ENCODE results near the gene C12orf56.

Gene C12orf56

DNA sequence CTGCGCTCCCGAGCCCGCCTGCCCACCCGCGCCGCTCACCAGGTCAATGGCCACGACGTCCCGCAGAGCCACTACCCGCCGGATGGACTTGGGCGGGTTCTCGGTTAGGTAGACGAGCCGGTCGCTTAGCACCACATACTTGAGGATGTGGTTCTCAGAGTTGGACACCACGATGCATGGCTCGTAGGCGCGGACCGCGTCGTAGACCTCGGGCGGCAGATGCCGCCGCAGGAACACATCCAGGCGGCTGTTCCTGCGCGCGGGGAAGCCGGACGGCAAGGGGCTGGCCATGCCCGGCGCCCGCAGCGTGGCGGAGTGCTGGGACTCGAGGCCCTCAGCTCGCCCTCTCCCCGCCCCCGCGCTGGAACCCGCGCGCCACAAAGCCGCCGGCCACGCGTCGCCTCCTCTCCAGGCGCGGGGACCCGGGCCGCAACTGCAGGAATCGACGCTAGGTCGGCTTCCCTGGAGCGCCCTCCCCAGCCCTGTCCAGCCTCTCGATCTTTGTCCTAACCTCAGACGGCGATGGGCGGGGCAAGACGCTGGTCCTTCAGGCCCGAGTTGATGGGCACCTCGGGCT lies at the start of gene C12orf56:
Gene C12orf56 (minus strand): TSS at position 484 of the 577 bp plus-strand sequence. CDS start 193 bp downstream, at position 291.
- no peak for DNase-seq (ENCODE audit: low spot score)

GRCh38 chr12:64440100-64440499 lies 49.5 kb upstream of the C12orf56 start:
- DNase-seq (ENCODE audit: low spot score) = no peak

DNA sequence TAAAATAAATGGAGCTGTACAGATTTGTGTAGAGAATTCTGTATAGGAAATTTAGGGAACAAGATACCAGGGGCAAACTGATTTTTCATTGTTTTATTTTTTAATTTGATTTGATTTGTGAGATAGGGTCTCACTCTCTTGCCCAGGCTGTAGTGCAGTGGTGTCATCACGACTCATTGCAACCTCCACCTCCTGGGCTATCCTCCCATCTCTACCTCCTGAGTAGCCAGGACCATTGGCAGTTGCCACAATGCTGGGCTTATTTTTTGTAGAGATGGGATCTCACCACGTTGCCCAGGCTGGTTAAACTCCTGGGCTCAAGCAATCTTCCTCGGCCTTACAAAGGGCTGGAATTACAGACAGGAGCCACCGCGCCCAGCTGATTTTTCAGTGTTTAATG lies 43.4 kb upstream of the C12orf56 start:
- DNase-seq (ENCODE audit: low spot score) = no peak

GRCh38 chr12:64431791-64432190 lies 41.2 kb upstream of the C12orf56 start:
- DNase-seq (ENCODE audit: low spot score) = no peak

DNA sequence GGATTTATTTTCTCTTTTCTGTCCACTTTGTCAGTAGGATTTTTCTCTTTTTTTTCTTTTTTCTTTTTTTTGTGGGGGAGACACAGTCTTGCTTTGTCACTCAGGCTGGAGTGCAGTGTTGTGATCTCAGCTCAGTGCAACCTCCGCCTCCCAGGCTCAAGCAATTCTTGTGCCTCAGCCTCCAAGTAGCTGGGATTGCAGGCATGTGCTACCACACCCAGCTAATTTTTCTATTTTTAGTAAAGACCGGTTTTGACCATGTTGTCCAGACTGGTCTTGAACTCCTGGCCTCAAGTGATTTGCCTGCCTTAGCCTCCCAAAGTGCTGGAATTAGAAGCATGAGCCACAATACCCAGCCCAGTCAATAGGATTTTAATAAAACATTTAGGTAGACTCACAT lies 40.3 kb upstream of the C12orf56 start:
- no peak for DNase-seq (ENCODE audit: low spot score)

- no peak for DNase-seq (ENCODE audit: low spot score)
These were observed 38.4 kb upstream of the C12orf56 start for GRCh38 chr12:64428956-64429355.

DNA sequence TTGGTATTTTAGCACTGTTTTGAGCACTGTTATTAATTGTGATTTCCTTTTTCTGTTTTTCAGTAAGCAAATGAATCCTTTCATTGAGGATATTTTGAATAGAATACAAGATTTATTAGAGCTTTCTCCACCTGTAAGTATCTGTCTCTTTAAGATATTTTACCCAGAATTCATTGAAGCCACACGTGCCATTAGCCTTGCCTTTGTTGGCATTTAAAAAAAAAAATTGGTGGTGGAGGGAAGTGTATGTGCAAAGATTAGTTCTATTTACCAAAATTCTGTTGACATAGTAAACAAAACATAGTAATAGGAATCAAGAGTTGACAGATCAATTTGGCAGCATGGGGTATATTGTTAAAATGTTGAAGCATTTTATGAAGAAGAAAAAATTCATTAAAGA lies 37.4 kb upstream of the C12orf56 start:
- no peak for DNase-seq (ENCODE audit: low spot score)

- no peak for DNase-seq (ENCODE audit: low spot score)
These were observed 29.1 kb upstream of the C12orf56 start for GRCh38 chr12:64419696-64420095.

DNA sequence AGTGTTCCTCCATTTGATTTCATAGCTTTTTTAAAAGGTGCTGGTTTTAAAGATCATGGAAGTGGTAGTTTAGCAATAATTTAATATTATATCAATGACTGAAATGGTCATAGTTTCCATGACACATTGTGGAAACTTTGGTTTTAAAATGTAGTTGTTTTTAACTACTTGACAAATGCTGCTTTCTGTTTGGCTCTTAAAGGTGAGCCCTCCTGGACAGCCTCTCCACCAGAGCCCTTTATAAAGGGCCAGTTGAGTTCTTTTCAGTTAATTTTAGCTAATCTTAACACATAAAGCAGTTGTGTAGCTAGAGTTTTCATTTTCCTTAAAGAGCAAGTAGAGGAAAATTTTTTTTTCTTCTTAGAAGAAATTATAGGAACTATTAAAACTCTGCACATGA lies 27.7 kb upstream of the C12orf56 start:
- DNase-seq (ENCODE audit: low spot score) = no peak

DNA sequence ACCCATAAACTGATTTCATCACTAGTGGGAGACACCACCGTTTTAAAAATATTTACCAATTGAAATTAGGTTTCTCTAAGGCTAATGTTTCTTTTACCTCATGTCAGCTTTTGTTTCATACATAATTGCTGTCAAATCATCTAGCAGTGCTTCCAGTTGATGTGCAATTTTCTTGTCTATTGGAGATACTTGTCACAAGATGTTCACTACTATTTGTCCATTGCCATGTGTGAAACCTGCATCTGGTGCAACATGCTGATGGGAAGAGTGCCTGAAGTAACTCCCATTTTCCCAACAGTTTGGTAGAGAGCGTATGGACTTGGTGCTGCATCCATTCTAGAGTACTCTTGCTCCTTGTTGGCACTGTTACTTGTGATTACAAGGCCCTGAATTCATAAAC lies 23.3 kb upstream of the C12orf56 start:
- DNase-seq (ENCODE audit: low spot score) = no peak

GRCh38 chr12:64412459-64412858 lies 21.9 kb upstream of the C12orf56 start:
- DNase-seq (ENCODE audit: low spot score) = no peak

DNA sequence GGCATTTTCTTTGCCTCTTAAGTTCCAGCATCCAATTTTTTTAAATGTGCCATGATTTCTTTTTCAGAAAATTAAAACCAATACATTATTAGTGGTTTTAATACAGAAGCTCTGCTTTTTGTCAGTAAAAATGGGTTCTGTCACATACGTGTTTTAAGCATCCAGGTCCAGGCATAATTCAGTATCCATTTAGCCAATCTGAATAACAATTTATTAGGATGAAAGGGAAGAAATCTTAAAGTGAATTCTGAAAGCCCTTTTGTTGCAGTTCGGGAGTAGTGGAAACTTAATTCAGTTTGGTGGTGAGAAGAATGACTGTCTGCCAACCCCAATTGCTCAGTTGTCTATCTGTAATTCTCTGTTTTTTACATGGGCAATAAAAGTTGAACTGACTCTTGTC lies 20.9 kb upstream of the C12orf56 start:
- DNase-seq (ENCODE audit: low spot score) = no peak

- DNase-seq (ENCODE audit: low spot score) = no peak
These were observed 17.0 kb upstream of the C12orf56 start for GRCh38 chr12:64407342-64408223.

GRCh38 chr12:64404470-64405256 lies 14.1 kb upstream of the C12orf56 start:
- peak; percentile 39 for DNase-seq (ENCODE audit: low spot score)

GRCh38 chr12:64403707-64404469 lies 13.3 kb upstream of the C12orf56 start, which contains the start of gene XPOT:
Gene XPOT (plus strand): TSS chr12:64404392. CDS start chr12:64410036, 5,644 bp downstream.
- DNase-seq (ENCODE audit: low spot score) = peak; percentile 92

DNA sequence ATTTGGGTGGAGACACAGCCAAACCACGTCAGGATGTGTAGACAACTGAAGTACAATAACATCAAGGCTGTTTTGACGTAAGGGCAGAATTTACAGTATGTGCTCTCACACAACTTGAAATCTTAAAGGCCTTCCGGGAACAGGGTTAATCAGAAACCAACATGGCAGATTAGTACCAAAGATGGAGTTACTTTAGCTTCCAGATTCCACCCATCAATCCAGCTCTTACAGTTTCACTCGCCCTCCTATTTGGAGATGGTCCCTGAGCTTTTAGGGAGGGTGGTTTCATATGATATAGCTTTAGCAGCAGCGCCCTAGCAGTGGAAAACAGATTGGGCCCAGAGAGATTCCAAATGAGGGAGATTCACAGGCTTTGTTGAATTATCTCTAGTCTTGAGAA lies 11.6 kb upstream of the C12orf56 start:
- DNase-seq (ENCODE audit: low spot score) = no peak

DNA sequence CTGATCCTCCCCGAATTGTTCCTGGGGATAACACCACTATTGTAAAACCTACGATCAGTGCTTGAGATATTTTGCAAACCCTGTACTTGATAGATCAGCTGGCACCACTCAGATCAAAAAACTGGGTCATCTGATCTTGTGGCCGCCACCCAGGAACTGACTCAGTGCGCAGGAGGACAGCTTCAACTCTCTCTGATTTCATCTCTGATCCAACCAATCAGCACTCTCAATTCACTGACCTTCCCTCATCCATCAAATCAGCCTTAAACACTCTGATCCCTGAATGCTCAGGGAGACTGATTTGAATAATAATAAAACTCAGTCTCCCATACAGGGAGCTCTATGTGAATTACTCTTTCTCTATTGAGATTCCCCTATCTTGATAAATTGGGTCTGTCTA lies 9.5 kb upstream of the C12orf56 start:
- peak; percentile 55 for DNase-seq (ENCODE audit: low spot score)

GRCh38 chr12:64395739-64396138 lies 5.2 kb upstream of the C12orf56 start:
- DNase-seq (ENCODE audit: low spot score) = no peak

GRCh38 chr12:64392221-64392620 lies 1.7 kb upstream of the C12orf56 start:
- DNase-seq (ENCODE audit: low spot score) = no peak

- no peak for DNase-seq (ENCODE audit: low spot score)
These were observed 1.4 kb downstream of the C12orf56 start for GRCh38 chr12:64389154-64389553.

GRCh38 chr12:64387197-64387816 lies 3.3 kb downstream of the C12orf56 start:
- no peak for DNase-seq (ENCODE audit: low spot score)

All from globus pallidus (tissue), 1 donor.